HepG2 (cell line): ENCODE results near the gene CAPN15. TPM values are rescaled to one million over a fixed set of nuclear protein-coding genes. Genes with fewer than 3 reads are reported as not detected.

Experiments used
- ARNT2 ChIP-seq: sonication (generic); formaldehyde crosslinking; IDR thresholded peaks from 2 replicates; pipeline ENCODE4 v1.8.0; 2022; ENCODE audit warnings: mild to moderate bottlenecking, low read depth, missing genetic modification reagents, moderate library complexity
- ATM ChIP-seq: fragments of 450-650 bp; IDR thresholded peaks from 2 replicates; pipeline ENCODE4 v1.7.1; 2017; ENCODE audit warnings: mild to moderate bottlenecking, borderline replicate concordance
- CHD2 ChIP-seq: IDR thresholded peaks from 2 replicates; pipeline ENCODE4 v1.6.1; 2011; ENCODE audit warnings: low read depth, low read length, improper control_type of control experiment
- CREM ChIP-seq, 2 experiments: sonication (generic) in 1 of 2; formaldehyde crosslinking in 1 of 2; IDR thresholded peaks; 2 replicates each; pipeline versions ENCODE4 v1.4.0 to v1.6.1; 2016 to 2020; ENCODE audit warnings: antibody characterized with exemption in 1 of 2, mild to moderate bottlenecking in 1 of 2, missing genetic modification reagents in 1 of 2
- FOSL2 ChIP-seq: sonication (generic); formaldehyde crosslinking; IDR thresholded peaks from 2 replicates; pipeline ENCODE4 v1.4.0; 2020; ENCODE audit warnings: missing genetic modification reagents
- GMEB2 ChIP-seq: IDR thresholded peaks from 2 replicates; pipeline ENCODE4 v1.6.1; 2016; ENCODE audit warnings: missing biosample characterization, missing genetic modification reagents, low read depth
- HNRNPLL ChIP-seq: fragments of 200-400 bp; formaldehyde crosslinking; IDR thresholded peaks from 2 replicates; pipeline ENCODE4 v1.6.1; 2017; ENCODE audit warnings: mild to moderate bottlenecking, low read depth, low read length; ENCODE audit not compliant: poor library complexity, severe bottlenecking
- KMT2B ChIP-seq: IDR thresholded peaks from 2 replicates; pipeline ENCODE4 v1.6.1; 2016; ENCODE audit warnings: missing genetic modification reagents, missing compliant biosample characterization
- NAIF1 ChIP-seq: sonication (generic); formaldehyde crosslinking; IDR thresholded peaks from 2 replicates; pipeline ENCODE4 v1.5.0; 2020; ENCODE audit warnings: mild to moderate bottlenecking, missing genetic modification reagents, borderline replicate concordance
- NFYB ChIP-seq: sonication (generic); formaldehyde crosslinking; IDR thresholded peaks from 2 replicates; pipeline ENCODE4 v1.4.0; 2020; ENCODE audit warnings: missing genetic modification reagents
- RXRA ChIP-seq: sonication (generic); formaldehyde crosslinking; IDR thresholded peaks from 2 replicates; pipeline ENCODE4 v1.5.1; 2020; ENCODE audit warnings: missing genetic modification reagents
- SALL1 ChIP-seq: sonication (generic); formaldehyde crosslinking; IDR thresholded peaks from 2 replicates; pipeline ENCODE4 v1.8.0; 2022; ENCODE audit warnings: mild to moderate bottlenecking, missing genetic modification reagents
- SP1 ChIP-seq, 2 experiments: fragments of 450-650 bp in 1 of 2; sonication (generic) in 1 of 2; formaldehyde crosslinking in 1 of 2; IDR thresholded peaks; 2 replicates each; pipeline versions ENCODE4 v1.4.0 to v1.6.1; 2016 to 2020; ENCODE audit warnings: missing genetic modification reagents in 1 of 2
- SP2 ChIP-seq: sonication (generic); formaldehyde crosslinking; IDR thresholded peaks from 2 replicates; pipeline ENCODE4 v1.5.1; 2020; ENCODE audit warnings: mild to moderate bottlenecking, missing genetic modification reagents
- TBX3 ChIP-seq: fragments of 450-650 bp; IDR thresholded peaks from 2 replicates; pipeline ENCODE4 v1.6.1; 2017; ENCODE audit warnings: antibody characterized with exemption, mild to moderate bottlenecking, inconsistent platforms, borderline replicate concordance
- YEATS4 ChIP-seq: sonication (generic); formaldehyde crosslinking; IDR thresholded peaks from 2 replicates; pipeline ENCODE4 v1.4.0; 2020; ENCODE audit warnings: missing genetic modification reagents, borderline replicate concordance
- ZKSCAN8 ChIP-seq: IDR thresholded peaks from 2 replicates; pipeline ENCODE4 v1.6.1; 2016; ENCODE audit warnings: borderline replicate concordance, missing genetic modification reagents, missing compliant biosample characterization
- ZNF205 ChIP-seq: IDR thresholded peaks from 2 replicates; pipeline ENCODE4 v1.6.1; 2018; ENCODE audit warnings: missing biosample characterization, missing genetic modification reagents
- ZNF281 ChIP-seq: sonication (generic); formaldehyde crosslinking; IDR thresholded peaks from 2 replicates; pipeline ENCODE4 v1.4.0; 2020; ENCODE audit warnings: missing genetic modification reagents, borderline replicate concordance
- ZNF431 ChIP-seq: sonication (generic); formaldehyde crosslinking; IDR thresholded peaks from 2 replicates; pipeline ENCODE4 v1.9.0; 2022; ENCODE audit warnings: missing genetic modification reagents, low read depth, mild to moderate bottlenecking, borderline replicate concordance
- ZNF510 ChIP-seq: sonication (generic); formaldehyde crosslinking; IDR thresholded peaks from 2 replicates; pipeline ENCODE4 v1.4.0; 2020; ENCODE audit warnings: low read depth, mild to moderate bottlenecking, missing genetic modification reagents
- ZNF552 ChIP-seq: sonication (generic); formaldehyde crosslinking; IDR thresholded peaks from 2 replicates; pipeline ENCODE4 v1.9.0; 2022; ENCODE audit warnings: missing genetic modification reagents, mild to moderate bottlenecking, borderline replicate concordance
- ZNF724P ChIP-seq: sonication (generic); formaldehyde crosslinking; IDR thresholded peaks from 2 replicates; pipeline ENCODE4 v1.8.0; 2022; ENCODE audit warnings: missing genetic modification reagents, borderline replicate concordance
- ZNF800 ChIP-seq: sonication (generic); formaldehyde crosslinking; IDR thresholded peaks from 2 replicates; pipeline ENCODE4 v1.4.0; 2020; ENCODE audit warnings: missing genetic modification reagents
- ZNF83 ChIP-seq: sonication (generic); formaldehyde crosslinking; IDR thresholded peaks from 2 replicates; pipeline ENCODE4 v1.4.0; 2020; ENCODE audit warnings: missing genetic modification reagents, mild to moderate bottlenecking, borderline replicate concordance
- polyA plus RNA-seq, 8 experiments: library from polyadenylated mRNA; depleted of rRNA in 3 of 8; stranded (reverse) in 7 of 8; unstranded in 1 of 8; fragments of >200 nt; fragmentation: Illumina TruSeq in 4 of 8; extraction: Trizol in 4 of 8; gene quantifications; 2 replicates each; pipeline versions ENCODE4 v1.2.1 to v1.2.3, GENCODE V29; 2011 to 2016; ENCODE audit warnings: low read depth in 4 of 8, missing spikeins in 1 of 8, mixed read lengths in 1 of 8; ENCODE audit not compliant: insufficient read depth in 1 of 8
- total RNA-seq, 5 experiments: library from RNA; depleted of rRNA; stranded (reverse); fragments of >200 nt; fragmentation: Illumina TruSeq; extraction: Trizol; gene quantifications; 2 replicates each; pipeline ENCODE4 v1.2.3, GENCODE V29; 2016; ENCODE audit warnings: low read depth in 1 of 5

The CAPN15 gene
- total and polyA plus RNA-seq, 2 of the 13 experiments (the other 11 are each of a cell fraction or from before 2014, with no cell fraction given) = 14.9 to 24.5 TPM

DNA sequence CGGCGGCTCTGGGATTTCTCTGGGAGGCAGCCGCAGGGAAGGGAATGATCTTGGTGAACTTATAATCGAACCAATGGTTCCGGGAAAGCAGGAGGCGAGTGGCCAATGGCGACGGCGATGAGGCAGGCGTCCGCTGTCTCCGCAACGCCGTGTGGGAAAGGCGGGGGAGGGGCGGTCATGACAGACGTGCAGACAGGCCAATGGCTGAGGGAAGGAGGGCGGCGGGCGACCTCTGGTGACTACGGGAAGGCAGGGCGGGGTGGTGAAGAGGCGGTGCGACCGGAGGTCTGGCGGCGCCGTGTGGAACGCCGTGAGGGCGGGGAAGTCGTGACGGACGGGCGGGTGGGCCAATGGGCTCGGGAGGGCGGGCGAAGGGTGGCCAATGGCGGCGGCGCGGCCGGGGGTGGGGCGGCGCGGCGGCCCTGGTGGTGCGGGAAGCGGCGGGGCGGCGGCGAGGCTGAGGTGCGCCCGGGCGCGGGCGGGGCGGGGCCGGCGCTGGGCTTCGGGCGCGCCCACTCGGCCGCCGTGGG lies 62.2 kb downstream of the CAPN15 start, which contains the start of gene RAB40C (continued):
- TF ChIP-seq YEATS4 = no peak
- no peak for TF ChIP-seq NAIF1 (CRISPR knock-in tag)
- TF ChIP-seq ZNF800 (CRISPR knock-in tag) = no peak
- peak; percentile 92 for TF ChIP-seq HNRNPLL
- peak; percentile 81; the same call in 1 of the 2 replicates for TF ChIP-seq ZNF83 (CRISPR knock-in tag)
- TF ChIP-seq ZNF510 (CRISPR knock-in tag) = no peak
- peak; percentile 18; the same call in 1 of the 2 replicates for TF ChIP-seq FOSL2 (CRISPR knock-in tag)
- TF ChIP-seq ZNF552 (CRISPR knock-in tag) = no peak
- TF ChIP-seq ZNF205 (CRISPR knock-in tag) = 0 out of 2 replicates have a peak, but pooled peaks have one; percentile 3
- peak; percentile 71 for TF ChIP-seq SP2 (CRISPR knock-in tag)
- TF ChIP-seq RXRA (CRISPR knock-in tag) = no peak
- TF ChIP-seq KMT2B (CRISPR knock-in tag) = peak; percentile 17; the same call in 1 of the 2 replicates
- TF ChIP-seq ATM = no peak
- no peak for TF ChIP-seq ZNF724P (CRISPR knock-in tag)
- no peak for TF ChIP-seq ZKSCAN8 (CRISPR knock-in tag)
- peak; percentile 77 for TF ChIP-seq NFYB (CRISPR knock-in tag)
- TF ChIP-seq CHD2 = peak; percentile 81
- peak; percentile 70; the same call in 1 of the 2 replicates for TF ChIP-seq SP1 (IDR thresholded peaks at IDR 0.05)
- TF ChIP-seq SP1 (CRISPR knock-in tag; IDR thresholded peaks at IDR 0.05) = peak; percentile 85
- TF ChIP-seq SALL1 (CRISPR knock-in tag) = peak; percentile 4; the same call in 1 of the 2 replicates
- TF ChIP-seq CREM (IDR thresholded peaks at IDR 0.05) = peak; percentile 54
- TF ChIP-seq CREM (CRISPR knock-in tag; IDR thresholded peaks at IDR 0.05) = no peak
- peak; percentile 30 for TF ChIP-seq GMEB2 (CRISPR knock-in tag)
- TF ChIP-seq ZNF431 (CRISPR knock-in tag) = 0 out of 2 replicates have a peak, but pooled peaks have one; percentile 0
- TF ChIP-seq ZNF281 (CRISPR knock-in tag) = peak; percentile 95
- TF ChIP-seq ARNT2 (CRISPR knock-in tag) = no peak
- TF ChIP-seq TBX3 = no peak
